K562 (cell line): Measurements from ENCODE around the gene SCAPER. TPM values are rescaled to one million over a fixed set of nuclear protein-coding genes. Genes with fewer than 3 reads are reported as not detected.

Experiments used
- ATF1 ChIP-seq, 2 experiments: fragments of 450-650 bp in 1 of 2; IDR thresholded peaks; 2 replicates each; pipeline ENCODE4 v1.6.1; 2016; ENCODE audit warnings: missing compliant biosample characterization in 1 of 2, missing genetic modification characterization in 1 of 2
- HDAC2 ChIP-seq: fragments of 450-650 bp; IDR thresholded peaks from 2 replicates; pipeline ENCODE4 v1.6.1; 2016; ENCODE audit warnings: mild to moderate bottlenecking
- HMG20A ChIP-seq: fragments of 450-650 bp; formaldehyde crosslinking; conservative IDR thresholded peaks from 2 replicates; pipeline ENCODE4 v1.4.0; 2020; ENCODE audit warnings: mild to moderate bottlenecking, mixed read lengths
- KDM2B ChIP-seq: fragments of 250-450 bp; sonication (Bioruptor Pico); IDR thresholded peaks from 2 replicates; pipeline ENCODE4 v1.8.0; 2021; ENCODE audit warnings: mild to moderate bottlenecking, moderate library complexity
- NCOA4 ChIP-seq: fragments of 450-650 bp; IDR thresholded peaks from 2 replicates; pipeline ENCODE4 v1.6.1; 2018; ENCODE audit warnings: mild to moderate bottlenecking; ENCODE audit not compliant: partially characterized antibody
- NR1H2 ChIP-seq: sonication (generic); formaldehyde crosslinking; IDR thresholded peaks from 2 replicates; pipeline ENCODE4 v1.4.0; 2020; ENCODE audit warnings: mild to moderate bottlenecking, missing genetic modification reagents
- TCFL5 ChIP-seq: fragments of 250-450 bp; sonication (Bioruptor Pico); conservative IDR thresholded peaks from 2 replicates; pipeline ENCODE4 v1.6.1; 2021; ENCODE audit warnings: mild to moderate bottlenecking, moderate library complexity, matching md5 sums
- ZBTB1 ChIP-seq: sonication (generic); formaldehyde crosslinking; IDR thresholded peaks from 2 replicates; pipeline ENCODE4 v1.8.1; 2023; ENCODE audit warnings: missing genetic modification reagents, low read depth, mild to moderate bottlenecking, borderline replicate concordance
- ZBTB40 ChIP-seq, 2 experiments: fragments of 450-650 bp in 1 of 2; sonication (generic) in 1 of 2; formaldehyde crosslinking in 1 of 2; IDR thresholded peaks; 2 replicates each; pipeline versions ENCODE4 v1.7.1 to v1.9.0; 2016 to 2022; ENCODE audit warnings: inconsistent platforms in 1 of 2, mild to moderate bottlenecking in 1 of 2, missing genetic modification reagents in 1 of 2
- ZC3H11A ChIP-seq: IDR thresholded peaks from 2 replicates; pipeline ENCODE4 v1.6.1; 2012; ENCODE audit warnings: low read depth, low read length, improper control_type of control experiment
- ZNF184 ChIP-seq: sonication (generic); formaldehyde crosslinking; IDR thresholded peaks from 2 replicates; pipeline ENCODE4 v1.5.0; 2020; ENCODE audit warnings: missing genetic modification reagents
- ZNF586 ChIP-seq: fragments of 450-650 bp; formaldehyde crosslinking; conservative IDR thresholded peaks from 2 replicates; pipeline ENCODE4 v1.4.0; 2020; ENCODE audit warnings: mild to moderate bottlenecking, moderate library complexity
- polyA plus RNA-seq, 8 experiments: library from polyadenylated mRNA; depleted of rRNA in 4 of 8; stranded (reverse) in 5 of 8; unstranded in 3 of 8; fragments of >200 nt; fragmentation: Nextera tagmentation in 2 of 8; fragmentation: Illumina TruSeq in 1 of 8; extraction: Ambion mirVana in 2 of 8; extraction: Trizol in 1 of 8; gene quantifications; 2 replicates each; pipeline versions ENCODE4 v1.2.1 to v1.2.3, GENCODE V29; 2011 to 2014; ENCODE audit warnings: inconsistent platforms in 1 of 8, missing spikeins in 1 of 8
- total RNA-seq, 7 experiments: library from RNA; depleted of rRNA in 6 of 7; stranded (reverse); fragments of >200 nt in 6 of 7; fragmentation: Illumina TruSeq in 2 of 7; extraction: Trizol in 2 of 7; gene quantifications; 2 replicates each; pipeline versions ENCODE4 v1.2.1 to v1.2.3, GENCODE V29; 2011 to 2021; ENCODE audit warnings: low replicate concordance in 1 of 7
- TF ChIP-seq, protein P1 (sequence below): sonication (generic); formaldehyde crosslinking; IDR thresholded peaks from 2 replicates; pipeline ENCODE4 v1.8.1; 2023; ENCODE audit warnings: mild to moderate bottlenecking, missing genetic modification reagents
- TF ChIP-seq, protein P2 (sequence below): fragments of 150-350 bp; conservative IDR thresholded peaks from 2 replicates; pipeline ENCODE4 v1.6.1; 2014; ENCODE audit warnings: low read length

SCAPER gene
- total and polyA plus RNA-seq, 9 of the 15 experiments (the other 6 are each of a cell fraction or from before 2014, with no cell fraction given), result 1.3 to 5.7 (median 3.2) TPM

DNA sequence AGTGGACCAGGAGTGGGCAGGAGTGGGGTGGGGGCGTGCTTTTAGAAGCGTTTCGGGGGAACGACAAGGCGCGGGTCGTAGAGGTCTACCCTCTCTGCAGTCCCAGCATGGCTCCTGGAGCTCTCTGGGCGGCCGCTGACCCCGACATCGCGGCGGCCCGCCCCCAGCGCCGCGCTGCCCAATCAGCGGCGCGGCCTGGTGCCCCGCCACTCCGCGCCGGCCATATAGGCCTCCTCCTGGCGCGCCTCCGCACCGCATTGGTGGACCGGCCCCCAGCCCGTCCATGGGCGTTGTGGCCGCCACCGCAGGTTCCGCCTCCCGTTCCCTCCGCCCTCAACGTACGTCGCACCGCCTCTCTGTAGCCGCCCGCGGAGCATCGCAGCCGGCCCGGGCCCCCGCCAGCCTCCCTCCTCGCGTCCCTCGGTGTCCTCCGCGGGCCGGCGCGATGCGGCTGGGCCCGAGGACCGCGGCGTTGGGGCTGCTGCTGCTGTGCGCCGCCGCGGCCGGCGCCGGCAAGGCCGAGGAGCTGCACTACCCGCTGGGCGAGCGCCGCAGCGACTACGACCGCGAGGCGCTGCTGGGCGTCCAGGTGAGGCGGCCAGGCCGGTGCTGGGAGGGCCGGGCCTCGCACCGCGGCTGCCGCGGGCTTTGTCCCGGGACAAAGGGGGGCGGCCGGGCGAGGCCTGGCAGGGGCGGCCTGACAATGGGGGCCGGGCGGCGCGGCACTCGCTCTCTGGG, 26.4 kb upstream of the SCAPER start, which contains the start of gene RCN2 (continued):
- TF ChIP-seq NCOA4 (no peak), TCFL5 (CRISPR knock-in tag) (no peak), NR1H2 (CRISPR knock-in tag) (no peak), ZNF586 (CRISPR knock-in tag) (no peak), ZC3H11A (no peak), HMG20A (CRISPR knock-in tag) (no peak), ZBTB40 (IDR thresholded peaks at IDR 0.05) (no peak), ZBTB40 (CRISPR knock-in tag; IDR thresholded peaks at IDR 0.05) (no peak), ZNF184 (no peak), ZBTB1 (CRISPR knock-in tag) (peak; percentile 75; the same call in 1 of the 2 replicates), KDM2B (no peak), HDAC2 (no peak), ATF1 (CRISPR knock-in tag; IDR thresholded peaks at IDR 0.05) (no peak), ATF1 (tag; IDR thresholded peaks at IDR 0.05) (peak; percentile 85)
- TF ChIP-seq, protein P1, sequence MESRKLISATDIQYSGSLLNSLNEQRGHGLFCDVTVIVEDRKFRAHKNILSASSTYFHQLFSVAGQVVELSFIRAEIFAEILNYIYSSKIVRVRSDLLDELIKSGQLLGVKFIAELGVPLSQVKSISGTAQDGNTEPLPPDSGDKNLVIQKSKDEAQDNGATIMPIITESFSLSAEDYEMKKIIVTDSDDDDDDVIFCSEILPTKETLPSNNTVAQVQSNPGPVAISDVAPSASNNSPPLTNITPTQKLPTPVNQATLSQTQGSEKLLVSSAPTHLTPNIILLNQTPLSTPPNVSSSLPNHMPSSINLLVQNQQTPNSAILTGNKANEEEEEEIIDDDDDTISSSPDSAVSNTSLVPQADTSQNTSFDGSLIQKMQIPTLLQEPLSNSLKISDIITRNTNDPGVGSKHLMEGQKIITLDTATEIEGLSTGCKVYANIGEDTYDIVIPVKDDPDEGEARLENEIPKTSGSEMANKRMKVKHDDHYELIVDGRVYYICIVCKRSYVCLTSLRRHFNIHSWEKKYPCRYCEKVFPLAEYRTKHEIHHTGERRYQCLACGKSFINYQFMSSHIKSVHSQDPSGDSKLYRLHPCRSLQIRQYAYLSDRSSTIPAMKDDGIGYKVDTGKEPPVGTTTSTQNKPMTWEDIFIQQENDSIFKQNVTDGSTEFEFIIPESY (CRISPR knock-in tag), result no peak
- TF ChIP-seq, protein P2, sequence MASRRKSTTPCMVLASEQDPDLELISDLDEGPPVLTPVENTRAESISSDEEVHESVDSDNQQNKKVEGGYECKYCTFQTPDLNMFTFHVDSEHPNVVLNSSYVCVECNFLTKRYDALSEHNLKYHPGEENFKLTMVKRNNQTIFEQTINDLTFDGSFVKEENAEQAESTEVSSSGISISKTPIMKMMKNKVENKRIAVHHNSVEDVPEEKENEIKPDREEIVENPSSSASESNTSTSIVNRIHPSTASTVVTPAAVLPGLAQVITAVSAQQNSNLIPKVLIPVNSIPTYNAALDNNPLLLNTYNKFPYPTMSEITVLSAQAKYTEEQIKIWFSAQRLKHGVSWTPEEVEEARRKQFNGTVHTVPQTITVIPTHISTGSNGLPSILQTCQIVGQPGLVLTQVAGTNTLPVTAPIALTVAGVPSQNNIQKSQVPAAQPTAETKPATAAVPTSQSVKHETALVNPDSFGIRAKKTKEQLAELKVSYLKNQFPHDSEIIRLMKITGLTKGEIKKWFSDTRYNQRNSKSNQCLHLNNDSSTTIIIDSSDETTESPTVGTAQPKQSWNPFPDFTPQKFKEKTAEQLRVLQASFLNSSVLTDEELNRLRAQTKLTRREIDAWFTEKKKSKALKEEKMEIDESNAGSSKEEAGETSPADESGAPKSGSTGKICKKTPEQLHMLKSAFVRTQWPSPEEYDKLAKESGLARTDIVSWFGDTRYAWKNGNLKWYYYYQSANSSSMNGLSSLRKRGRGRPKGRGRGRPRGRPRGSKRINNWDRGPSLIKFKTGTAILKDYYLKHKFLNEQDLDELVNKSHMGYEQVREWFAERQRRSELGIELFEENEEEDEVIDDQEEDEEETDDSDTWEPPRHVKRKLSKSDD, result no peak
